Nephron progenitor cell (in vitro differentiated cells): Measurements from ENCODE around the gene CCER1.
"Not testable (repeated sequence)": the region's sequence is repeated elsewhere in the genome, so short reads cannot be mapped to it uniquely, and the experiment has no call there.

Experiments
- DNase-seq: peaks from one replicate; pipeline ENCODE4 v3.0.0; 2021
- H3K27ac Mint-ChIP-seq: 2 replicates; pipeline ENCODE4 v1.8.0; 2021; ENCODE audit warnings: mild to moderate bottlenecking, moderate library complexity, mixed read lengths
- H3K27me3 Mint-ChIP-seq: 2 replicates; pipeline ENCODE4 v1.8.0; 2021; ENCODE audit warnings: mild to moderate bottlenecking, low read depth, mixed read lengths; ENCODE audit not compliant: poor library complexity
- H3K36me3 Mint-ChIP-seq: 2 replicates; pipeline ENCODE4 v1.8.0; 2021; ENCODE audit warnings: low read depth, mixed read lengths
- H3K4me1 Mint-ChIP-seq: 2 replicates; pipeline ENCODE4 v1.8.0; 2021; ENCODE audit warnings: mixed read lengths
- H3K4me3 Mint-ChIP-seq: 2 replicates; pipeline ENCODE4 v1.8.0; 2021; ENCODE audit warnings: mild to moderate bottlenecking, moderate library complexity, mixed read lengths
- H3K9me3 Mint-ChIP-seq: 2 replicates; pipeline ENCODE4 v1.8.0; 2021; ENCODE audit warnings: mild to moderate bottlenecking, moderate library complexity, mixed read lengths
- CTCF ChIP-seq: fragments of 200-600 bp; sonication (generic); IDR thresholded peaks from 2 replicates; pipeline ENCODE4 v1.5.0; 2021; ENCODE audit warnings: antibody characterized with exemption

Gene CCER1

GRCh38 chr12:90991952-90992465 lies 37.0 kb upstream of the CCER1 start:
- no peak overlapping the region for H3K4me3 Mint-ChIP-seq
- peaks cover 14% of the 10 kb centered on the region for H3K9me3 Mint-ChIP-seq
- H3K27me3 Mint-ChIP-seq: peaks cover 3% of the 10 kb centered on the region
- no peak for TF ChIP-seq CTCF
- no peaks in the 10 kb centered on the region for H3K4me1 Mint-ChIP-seq
- H3K27ac Mint-ChIP-seq: no peak overlapping the region
- no peaks in the 10 kb centered on the region for H3K36me3 Mint-ChIP-seq
- no peak for DNase-seq

- no peak overlapping the region for H3K4me3 Mint-ChIP-seq
- no peaks in the 10 kb centered on the region for H3K36me3 Mint-ChIP-seq
- peaks cover 18% of the 10 kb centered on the region for H3K9me3 Mint-ChIP-seq
- no peak overlapping the region for H3K27ac Mint-ChIP-seq
- no peaks in the 10 kb centered on the region for H3K4me1 Mint-ChIP-seq
- DNase-seq: no peak
- H3K27me3 Mint-ChIP-seq: peaks cover 4% of the 10 kb centered on the region
- no peak for TF ChIP-seq CTCF
These were observed 35.6 kb upstream of the CCER1 start for GRCh38 chr12:90990611-90991010.

GRCh38 chr12:90989686-90990111 lies 34.7 kb upstream of the CCER1 start:
- peaks cover 5% of the 10 kb centered on the region for H3K4me1 Mint-ChIP-seq
- H3K36me3 Mint-ChIP-seq: no peaks in the 10 kb centered on the region
- peaks cover 4% of the 10 kb centered on the region for H3K27me3 Mint-ChIP-seq
- H3K27ac Mint-ChIP-seq: no peak overlapping the region
- no peak for DNase-seq
- H3K4me3 Mint-ChIP-seq: no peak overlapping the region
- peaks cover 18% of the 10 kb centered on the region for H3K9me3 Mint-ChIP-seq
- TF ChIP-seq CTCF: no peak

GRCh38 chr12:90987520-90987919 lies 32.5 kb upstream of the CCER1 start:
- peaks cover 4% of the 10 kb centered on the region for H3K27me3 Mint-ChIP-seq
- H3K9me3 Mint-ChIP-seq: peaks cover 18% of the 10 kb centered on the region
- no peaks in the 10 kb centered on the region for H3K36me3 Mint-ChIP-seq
- no peak overlapping the region for H3K4me3 Mint-ChIP-seq
- H3K27ac Mint-ChIP-seq: no peak overlapping the region
- H3K4me1 Mint-ChIP-seq: peaks cover 9% of the 10 kb centered on the region
- TF ChIP-seq CTCF: no peak
- DNase-seq: no peak

- TF ChIP-seq CTCF: no peak
- DNase-seq: no peak
- H3K4me1 Mint-ChIP-seq: peaks cover 9% of the 10 kb centered on the region
- H3K36me3 Mint-ChIP-seq: no peaks in the 10 kb centered on the region
- H3K4me3 Mint-ChIP-seq: no peak overlapping the region
- H3K27me3 Mint-ChIP-seq: peaks cover 4% of the 10 kb centered on the region
- H3K27ac Mint-ChIP-seq: no peak overlapping the region
- H3K9me3 Mint-ChIP-seq: peaks cover 18% of the 10 kb centered on the region
These were observed 32.1 kb upstream of the CCER1 start for GRCh38 chr12:90987101-90987500.

GRCh38 chr12:90985331-90985730 lies 30.4 kb upstream of the CCER1 start:
- H3K36me3 Mint-ChIP-seq, H3K4me1 Mint-ChIP-seq: not testable (repeated sequence)

More at GRCh38 chr12:90985331-90985730, 30.4 kb upstream of the CCER1 start:
- H3K9me3 Mint-ChIP-seq, H3K27me3 Mint-ChIP-seq, H3K27ac Mint-ChIP-seq, H3K4me3 Mint-ChIP-seq, DNase-seq: not testable (repeated sequence)
